ENCODE data around the gene PSME2. TPM values are rescaled to one million over a fixed set of nuclear protein-coding genes. Genes with fewer than 3 reads are reported as not detected.

The PSME2 gene
- total and polyA plus RNA-seq, 5 experiments from 2014 or later: 129 to 471 (median 402) TPM

- ATAC-seq: no peak
- H3K4me1 Mint-ChIP-seq: peaks cover 19 to 36% (median 31%) of the 10 kb centered on the region in 4 donors
- peak in 1 of 10 donors; percentile 27 for DNase-seq
- POLR2A ChIA-PET: interaction anchor here (1.1 to 9.5 kb wide), 5 partner anchors 10 to 25 kb away, joined by 3 to 177 read pairs (median 7); partner anchors contain the start of genes DCAF11, EMC9, NRL and PSME2
- no peaks in the 10 kb centered on the region for H3K27me3 Mint-ChIP-seq
- peak overlapping the region in 7 of 10 donors; percentile 68 to 96 (median 93) for H3K27ac Mint-ChIP-seq
- H3K4me3 Mint-ChIP-seq: peak overlapping the region in 3 of 10 donors; percentile 39 to 85 (median 73)
- peaks cover 0 to 2% (median 0%) of the 10 kb centered on the region in 3 donors for H3K36me3 Mint-ChIP-seq
- no peaks in the 10 kb centered on the region for H3K9me3 Mint-ChIP-seq
Measured at GRCh38 chr14:24131549-24131966, 14.9 kb downstream of the PSME2 start.

- H3K4me3 Mint-ChIP-seq: peak overlapping the region in 3 of 10 donors; percentile 45 to 63 (median 53)
- DNase-seq: no peak
- H3K9me3 Mint-ChIP-seq: no peaks in the 10 kb centered on the region
- H3K36me3 Mint-ChIP-seq: peaks cover 0 to 2% (median 0%) of the 10 kb centered on the region in 3 donors
- no peak for ATAC-seq
- peaks cover 19 to 34% (median 29%) of the 10 kb centered on the region in 4 donors for H3K4me1 Mint-ChIP-seq
- H3K27me3 Mint-ChIP-seq: no peaks in the 10 kb centered on the region
- POLR2A ChIA-PET: interaction anchor here (1.3 to 9.5 kb wide), 2 partner anchors 14 to 21 kb away, joined by 4 to 177 read pairs; partner anchors contain the start of genes DCAF11 and NRL
- H3K27ac Mint-ChIP-seq: peak overlapping the region in 8 of 10 donors; percentile 43 to 84 (median 64)
Measured at GRCh38 chr14:24130717-24131548, 15.5 kb downstream of the PSME2 start.

DNA sequence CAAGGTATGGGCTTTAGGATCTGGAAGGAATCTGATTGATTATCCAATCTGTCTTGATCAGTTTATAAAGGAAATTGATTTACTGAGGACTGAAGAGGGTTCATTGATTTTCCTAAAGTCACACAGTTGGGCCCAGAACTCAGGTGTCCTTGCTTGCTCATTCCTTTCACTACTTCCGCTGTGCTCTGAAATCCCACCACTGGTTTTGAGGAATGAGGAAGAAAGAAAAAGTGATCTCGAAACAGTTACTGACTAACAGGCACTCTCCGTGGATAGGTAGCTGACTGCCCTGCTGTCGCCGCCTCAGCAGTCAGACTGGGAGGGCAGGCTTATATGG lies 16.1 kb downstream of the PSME2 start, which contains the start of gene FITM1:
TSS of gene FITM1 (plus strand) at position 280 of the 337 bp plus-strand sequence. CDS start 905 bp downstream, outside the sequence.
- no peaks in the 10 kb centered on the region for H3K27me3 Mint-ChIP-seq
- peaks cover 17 to 31% (median 25%) of the 10 kb centered on the region in 4 donors for H3K4me1 Mint-ChIP-seq
- POLR2A ChIA-PET: interaction anchor here (1.0 to 9.5 kb wide), 2 partner anchors 11 to 14 kb away, joined by 3 to 177 read pairs; partner anchors contain the start of genes DCAF11 and NRL
- H3K9me3 Mint-ChIP-seq: no peaks in the 10 kb centered on the region
- DNase-seq (no peak), ATAC-seq (no peak)
- H3K36me3 Mint-ChIP-seq: peaks cover 0 to 5% (median 0%) of the 10 kb centered on the region in 3 donors
- H3K27ac Mint-ChIP-seq: peak within 1 kb of the TSS in 8 of 10 donors; percentile 43 to 84 (median 64)
- peak within 1 kb of the TSS in 3 of 10 donors; percentile 45 to 63 (median 53) for H3K4me3 Mint-ChIP-seq

- POLR2A ChIA-PET: interaction anchor here (0.7 to 1.4 kb wide), 4 partner anchors 10 to 83 kb away, joined by 3 to 6 read pairs (median 3); no protein-coding TSS in a partner anchor
- H3K36me3 Mint-ChIP-seq: peaks cover 0 to 9% (median 0%) of the 10 kb centered on the region in 3 donors
- no peaks in the 10 kb centered on the region for H3K9me3 Mint-ChIP-seq
Measured at GRCh38 chr14:24129410-24129998, 16.9 kb downstream of the PSME2 start.

DNA sequence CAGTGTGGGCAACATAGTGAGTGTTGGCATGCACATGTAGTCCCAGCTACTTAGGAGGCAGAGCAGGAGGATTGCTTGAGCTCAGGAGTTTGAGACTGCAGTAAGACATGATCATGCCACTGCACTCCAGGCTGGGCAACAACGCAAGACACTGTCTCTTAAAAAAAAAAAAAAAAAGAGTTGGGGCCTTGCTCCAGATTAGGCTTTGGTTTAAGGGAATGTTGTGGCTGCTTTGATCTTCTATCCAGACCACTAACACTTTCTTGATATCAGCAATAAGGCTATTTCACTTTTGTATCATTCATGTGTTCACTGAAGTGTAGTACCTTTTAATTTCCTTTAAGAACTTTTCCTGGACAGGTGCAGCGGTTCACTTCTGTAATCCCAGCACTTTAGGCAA lies 18.7 kb downstream of the PSME2 start:
- Mint-ChIP-seq H3K27ac (peak overlapping the region in 4 of 10 donors; percentile 12 to 62 (median 38)), H3K4me1 (peaks cover 11 to 31% (median 13%) of the 10 kb centered on the region in 4 donors), H3K36me3 (peaks cover 0 to 27% (median 1%) of the 10 kb centered on the region in 3 donors), H3K4me3 (no peak overlapping the region), H3K27me3 (no peaks in the 10 kb centered on the region), H3K9me3 (no peaks in the 10 kb centered on the region)
- ATAC-seq (no peak), DNase-seq (no peak)
- POLR2A ChIA-PET: interaction anchor here (1.5 to 1.7 kb wide), 2 partner anchors 8 to 13 kb away, joined by 4 to 23 read pairs; partner anchors contain the start of genes DCAF11, NRL and PSME1

More at GRCh38 chr14:24129410-24129998, 16.9 kb downstream of the PSME2 start:
- Mint-ChIP-seq H3K4me3 (no peak overlapping the region), H3K27ac (no peak overlapping the region), H3K27me3 (no peaks in the 10 kb centered on the region), H3K4me1 (peaks cover 13 to 27% (median 21%) of the 10 kb centered on the region in 4 donors)
- no peak for ATAC-seq
- peak in 1 of 10 donors; percentile 27 for DNase-seq

GRCh38 chr14:24126939-24127338 lies 19.5 kb downstream of the PSME2 start:
- H3K4me3 Mint-ChIP-seq: no peak overlapping the region
- peaks cover 0 to 35% (median 1%) of the 10 kb centered on the region in 3 donors for H3K36me3 Mint-ChIP-seq
- no peak overlapping the region for H3K27ac Mint-ChIP-seq
- no peaks in the 10 kb centered on the region for H3K9me3 Mint-ChIP-seq
- DNase-seq (no peak), ATAC-seq (no peak)
- POLR2A ChIA-PET: interaction anchor here (0.7 to 1.7 kb wide), 3 partner anchors 9 to 316 kb away, joined by 4 to 23 read pairs (median 4); partner anchors contain the start of genes DCAF11, NRL and PSME1
- H3K27me3 Mint-ChIP-seq: no peaks in the 10 kb centered on the region
- H3K4me1 Mint-ChIP-seq: peaks cover 4 to 24% (median 7%) of the 10 kb centered on the region in 4 donors

DNA sequence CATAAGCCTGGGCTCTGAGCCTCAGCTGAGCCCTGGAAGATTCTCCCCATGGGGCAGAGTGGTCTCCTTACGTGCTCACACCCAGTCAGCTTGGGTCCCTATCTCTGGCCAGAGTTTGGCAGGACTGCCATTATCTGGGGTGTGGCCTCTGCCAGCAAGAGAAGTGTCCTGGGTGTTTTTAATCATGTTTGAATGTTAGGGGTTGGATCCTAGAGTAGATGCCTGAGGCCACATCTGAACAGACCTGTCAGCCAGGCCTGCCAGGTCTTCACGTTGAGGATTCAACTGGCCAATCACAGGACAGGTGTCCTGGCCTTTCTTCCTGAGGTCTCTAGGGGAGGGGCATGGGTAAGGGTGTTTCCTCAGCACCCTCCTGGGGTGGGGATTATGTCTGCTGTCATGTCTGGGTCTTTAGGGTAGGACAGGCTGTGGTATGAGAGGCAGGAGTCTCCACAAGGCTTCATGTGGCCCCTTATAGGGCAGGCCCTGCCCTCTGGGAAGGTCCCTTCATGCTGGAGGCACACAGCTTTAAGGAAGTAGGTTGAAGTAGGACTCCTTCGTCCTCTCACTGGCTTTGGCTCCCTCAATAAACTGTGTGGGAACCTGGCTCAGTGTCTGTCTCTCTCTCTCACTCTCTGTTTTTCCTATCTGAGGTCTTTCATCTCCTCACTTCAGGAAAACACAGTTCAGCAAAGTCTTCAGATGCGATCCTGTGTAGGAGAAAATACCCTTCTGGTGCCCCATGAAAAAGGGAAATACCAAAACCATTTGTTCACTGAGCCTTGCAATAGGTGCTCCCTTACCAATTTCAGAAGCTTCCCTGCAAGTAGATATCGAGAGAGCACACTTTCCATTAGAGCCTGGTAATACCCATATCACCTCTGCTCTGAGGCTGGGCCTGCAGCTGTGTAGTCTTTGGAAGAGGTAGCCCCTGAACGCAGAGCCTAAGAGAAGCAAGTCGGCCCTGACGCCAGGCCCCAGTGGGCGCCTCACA lies 22.7 kb downstream of the PSME2 start:
- H3K4me1 Mint-ChIP-seq: peaks cover 2 to 15% (median 3%) of the 10 kb centered on the region in 4 donors
- no peak for ATAC-seq
- H3K9me3 Mint-ChIP-seq: no peaks in the 10 kb centered on the region
- POLR2A ChIA-PET: no interaction called here
- H3K27ac Mint-ChIP-seq: peak overlapping the region in 4 of 10 donors; percentile 19 to 71 (median 44)
- no peaks in the 10 kb centered on the region for H3K27me3 Mint-ChIP-seq
- no peak for DNase-seq
- peaks cover under 1 to 63% (median 19%) of the 10 kb centered on the region in 3 donors for H3K36me3 Mint-ChIP-seq
- H3K4me3 Mint-ChIP-seq: no peak overlapping the region

DNA sequence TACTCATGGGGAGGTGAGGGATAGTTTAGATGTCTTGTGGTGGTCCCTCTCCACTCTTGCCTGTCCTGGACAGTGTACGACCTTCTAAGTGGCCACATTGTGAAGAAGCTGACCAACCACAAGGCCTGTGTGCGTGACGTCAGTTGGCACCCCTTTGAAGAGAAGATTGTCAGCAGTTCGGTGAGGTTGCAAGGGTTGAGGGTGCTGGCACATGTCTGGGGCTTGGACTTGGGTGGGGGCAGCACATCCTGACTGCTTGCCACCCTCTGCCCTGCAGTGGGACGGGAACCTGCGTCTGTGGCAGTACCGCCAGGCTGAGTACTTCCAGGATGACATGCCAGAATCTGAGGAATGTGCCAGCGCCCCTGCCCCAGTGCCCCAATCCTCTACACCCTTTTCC lies 23.5 kb downstream of the PSME2 start:
- POLR2A ChIA-PET: interaction anchor here (1.3 kb wide), 1 partner anchor 14 kb away, joined by 5 read pairs; the partner anchor contains the start of gene PSME1
- peaks cover 5 to 16% (median 10%) of the 10 kb centered on the region in 4 donors for H3K4me1 Mint-ChIP-seq
- no peaks in the 10 kb centered on the region for H3K9me3 Mint-ChIP-seq
- no peak for ATAC-seq
- H3K27me3 Mint-ChIP-seq: no peaks in the 10 kb centered on the region
- H3K27ac Mint-ChIP-seq: peak overlapping the region in 3 of 10 donors; percentile 19 to 61 (median 40)
- no peak overlapping the region for H3K4me3 Mint-ChIP-seq
- H3K36me3 Mint-ChIP-seq: peaks cover 5 to 72% (median 21%) of the 10 kb centered on the region in 3 donors
- no peak for DNase-seq

GRCh38 chr14:24122416-24122815 lies 24.0 kb downstream of the PSME2 start:
- POLR2A ChIA-PET: interaction anchor here (0.7 to 1.3 kb wide), 2 partner anchors 14 to 38 kb away, joined by 3 to 5 read pairs; partner anchors contain the start of gene PSME1
- H3K4me3 Mint-ChIP-seq: no peak overlapping the region
- no peaks in the 10 kb centered on the region for H3K9me3 Mint-ChIP-seq
- DNase-seq (no peak), ATAC-seq (no peak)
- no peaks in the 10 kb centered on the region for H3K27me3 Mint-ChIP-seq
- peaks cover 5 to 76% (median 23%) of the 10 kb centered on the region in 3 donors for H3K36me3 Mint-ChIP-seq
- peaks cover 7 to 18% (median 15%) of the 10 kb centered on the region in 4 donors for H3K4me1 Mint-ChIP-seq
- H3K27ac Mint-ChIP-seq: peak overlapping the region in 4 of 10 donors; percentile 19 to 58 (median 32)

DNA sequence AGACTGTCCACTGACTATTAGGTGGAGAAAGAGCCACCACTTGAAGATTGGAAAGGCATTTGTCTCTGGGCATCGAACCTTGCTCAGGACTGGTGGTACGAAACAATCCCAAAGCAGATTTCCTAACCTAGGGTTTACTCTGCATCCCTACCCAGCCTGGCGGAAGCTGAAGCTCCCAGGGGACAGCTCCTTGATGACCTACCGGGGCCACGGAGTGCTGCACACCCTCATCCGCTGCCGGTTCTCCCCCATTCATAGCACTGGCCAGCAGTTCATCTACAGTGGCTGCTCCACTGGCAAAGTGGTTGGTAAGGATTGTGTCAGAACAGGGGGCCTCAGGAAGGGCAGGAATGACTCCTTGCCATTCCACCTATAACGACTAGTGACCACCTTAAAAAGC lies 25.2 kb downstream of the PSME2 start:
- Mint-ChIP-seq H3K4me1 (peaks cover 13 to 29% (median 26%) of the 10 kb centered on the region in 4 donors), H3K27me3 (no peaks in the 10 kb centered on the region), H3K4me3 (no peak overlapping the region), H3K36me3 (peaks cover 5 to 87% (median 23%) of the 10 kb centered on the region in 3 donors), H3K9me3 (no peaks in the 10 kb centered on the region), H3K27ac (no peak overlapping the region)
- ATAC-seq: no peak
- POLR2A ChIA-PET: no interaction called here
- DNase-seq: no peak

- peaks cover 5 to 81% (median 26%) of the 10 kb centered on the region in 3 donors for H3K36me3 Mint-ChIP-seq
- peaks cover 0 to 3% (median 0%) of the 10 kb centered on the region in 5 donors for H3K27me3 Mint-ChIP-seq
- H3K27ac Mint-ChIP-seq: no peak overlapping the region
- H3K9me3 Mint-ChIP-seq: peaks cover 0 to 2% (median 0%) of the 10 kb centered on the region in 9 donors
- ATAC-seq: no peak
- H3K4me3 Mint-ChIP-seq: no peak overlapping the region
- POLR2A ChIA-PET: interaction anchor here (0.6 to 7.7 kb wide), 5 partner anchors 10 to 43 kb away, joined by 3 to 177 read pairs (median 5); partner anchors contain the start of gene PSME1
- peaks cover 23 to 43% (median 38%) of the 10 kb centered on the region in 4 donors for H3K4me1 Mint-ChIP-seq
- no peak for DNase-seq
Measured at GRCh38 chr14:24119691-24120090, 26.7 kb downstream of the PSME2 start.
